ENCODE measurements around the gene HSD11B1. TPM values are rescaled to one million over a fixed set of nuclear protein-coding genes. Genes with fewer than 3 reads are reported as not detected.

HSD11B1 gene
- total RNA-seq, 1 donor from 2014 or later = not detected

- DNase-seq = no peak
- Mint-ChIP-seq H3K27ac (ENCODE audit: unreplicated experiment) (no peak overlapping the region), H3K27me3 (ENCODE audit: unreplicated experiment) (no peaks in the 10 kb centered on the region), H3K36me3 (ENCODE audit: unreplicated experiment) (no peaks in the 10 kb centered on the region), H3K9me3 (ENCODE audit: unreplicated experiment) (peaks cover 2% of the 10 kb centered on the region), H3K4me1 (ENCODE audit: low read depth, unreplicated experiment) (peaks cover 17% of the 10 kb centered on the region), H3K4me3 (ENCODE audit: unreplicated experiment) (no peak overlapping the region)
- no peak for TF ChIP-seq CTCF (IDR thresholded peaks at IDR 0.05; ENCODE audit: partially characterized antibody, unreplicated experiment)
Observed at GRCh38 chr1:209742409-209743144, 37.9 kb downstream of the HSD11B1 start.

- Mint-ChIP-seq H3K27ac (ENCODE audit: unreplicated experiment) (no peak overlapping the region), H3K4me1 (ENCODE audit: low read depth, unreplicated experiment) (peaks cover 17% of the 10 kb centered on the region), H3K36me3 (ENCODE audit: unreplicated experiment) (no peaks in the 10 kb centered on the region), H3K4me3 (ENCODE audit: unreplicated experiment) (no peak overlapping the region), H3K27me3 (ENCODE audit: unreplicated experiment) (no peaks in the 10 kb centered on the region), H3K9me3 (ENCODE audit: unreplicated experiment) (peaks cover 2% of the 10 kb centered on the region)
- no peak for DNase-seq
- TF ChIP-seq CTCF (IDR thresholded peaks at IDR 0.05; ENCODE audit: partially characterized antibody, unreplicated experiment) = no peak
Observed at GRCh38 chr1:209743145-209743482, 38.5 kb downstream of the HSD11B1 start.

- Mint-ChIP-seq H3K4me1 (ENCODE audit: low read depth, unreplicated experiment) (peaks cover 17% of the 10 kb centered on the region), H3K4me3 (ENCODE audit: unreplicated experiment) (peak overlapping the region; percentile 21), H3K9me3 (ENCODE audit: unreplicated experiment) (peaks cover 2% of the 10 kb centered on the region), H3K27me3 (ENCODE audit: unreplicated experiment) (no peaks in the 10 kb centered on the region), H3K36me3 (ENCODE audit: unreplicated experiment) (no peaks in the 10 kb centered on the region), H3K27ac (ENCODE audit: unreplicated experiment) (no peak overlapping the region)
- DNase-seq = no peak
- TF ChIP-seq CTCF (IDR thresholded peaks at IDR 0.05; ENCODE audit: partially characterized antibody, unreplicated experiment) = no peak
Observed at GRCh38 chr1:209746451-209747165, 42.0 kb downstream of the HSD11B1 start.

GRCh38 chr1:209747580-209748262 lies 43.1 kb downstream of the HSD11B1 start:
- peak; percentile 83 for DNase-seq
- peak overlapping the region; percentile 52 for H3K27ac Mint-ChIP-seq (ENCODE audit: unreplicated experiment)
- H3K4me3 Mint-ChIP-seq (ENCODE audit: unreplicated experiment) = peak overlapping the region; percentile 87
- no peaks in the 10 kb centered on the region for H3K36me3 Mint-ChIP-seq (ENCODE audit: unreplicated experiment)
- H3K27me3 Mint-ChIP-seq (ENCODE audit: unreplicated experiment) = no peaks in the 10 kb centered on the region
- H3K4me1 Mint-ChIP-seq (ENCODE audit: low read depth, unreplicated experiment) = peaks cover 15% of the 10 kb centered on the region
- peaks cover 2% of the 10 kb centered on the region for H3K9me3 Mint-ChIP-seq (ENCODE audit: unreplicated experiment)
- TF ChIP-seq CTCF (IDR thresholded peaks at IDR 0.05; ENCODE audit: partially characterized antibody, unreplicated experiment) = peak; percentile 98

Measured in glutamatergic neuron (in vitro differentiated cells).